ENCODE measurements around the gene KCNJ5. TPM values are rescaled to one million over a fixed set of nuclear protein-coding genes. Genes with fewer than 3 reads are reported as not detected.

Gene KCNJ5
- total RNA-seq, 1 donor = 0.36 TPM

DNA sequence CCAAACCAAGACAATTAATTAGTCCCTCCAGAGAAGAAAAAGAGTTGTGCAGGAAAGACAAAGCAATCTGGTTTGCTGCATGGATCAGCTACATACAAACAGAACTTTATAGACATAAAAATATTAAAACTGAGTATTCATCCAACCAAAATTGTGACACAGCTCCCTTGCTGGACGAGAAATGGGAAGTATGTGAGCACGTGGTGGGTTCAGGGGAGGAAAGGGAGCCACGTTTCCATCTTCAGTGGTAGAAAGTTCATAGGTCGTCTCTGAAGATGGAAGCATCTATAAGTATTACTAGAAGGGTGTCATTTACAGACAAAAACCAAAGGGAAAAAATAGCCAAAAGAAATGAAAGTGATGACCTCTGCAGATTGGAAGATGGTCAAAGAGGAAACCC is 7.1 kb upstream of the KCNJ5 start:
- Histone ChIP-seq H3K9me3 (ENCODE audit: low read depth, low read length) (no peaks in the 10 kb centered on the region), H4K20me1 (ENCODE audit: insufficient read depth, low read length) (no peaks in the 10 kb centered on the region), H2AFZ (ENCODE audit: low read length) (no peak overlapping the region), H3K4me3 (ENCODE audit: insufficient read depth, low read length) (no peak overlapping the region), H3K4me2 (ENCODE audit: insufficient read depth, low read length) (no peak overlapping the region), H3K27me3 (ENCODE audit: insufficient read depth, low read length) (peaks cover 36% of the 10 kb centered on the region), H3K79me2 (ENCODE audit: insufficient read depth, low read length) (no peaks in the 10 kb centered on the region), H3K27ac (ENCODE audit: low read depth, low read length) (no peak overlapping the region), H3K4me1 (ENCODE audit: insufficient read depth, low read length) (no peaks in the 10 kb centered on the region), H3K36me3 (ENCODE audit: insufficient read depth, low read length) (no peaks in the 10 kb centered on the region)
- DNase-seq (ENCODE audit: insufficient read length, low spot score, missing footprints) = no peak
- TF ChIP-seq, protein P1, sequence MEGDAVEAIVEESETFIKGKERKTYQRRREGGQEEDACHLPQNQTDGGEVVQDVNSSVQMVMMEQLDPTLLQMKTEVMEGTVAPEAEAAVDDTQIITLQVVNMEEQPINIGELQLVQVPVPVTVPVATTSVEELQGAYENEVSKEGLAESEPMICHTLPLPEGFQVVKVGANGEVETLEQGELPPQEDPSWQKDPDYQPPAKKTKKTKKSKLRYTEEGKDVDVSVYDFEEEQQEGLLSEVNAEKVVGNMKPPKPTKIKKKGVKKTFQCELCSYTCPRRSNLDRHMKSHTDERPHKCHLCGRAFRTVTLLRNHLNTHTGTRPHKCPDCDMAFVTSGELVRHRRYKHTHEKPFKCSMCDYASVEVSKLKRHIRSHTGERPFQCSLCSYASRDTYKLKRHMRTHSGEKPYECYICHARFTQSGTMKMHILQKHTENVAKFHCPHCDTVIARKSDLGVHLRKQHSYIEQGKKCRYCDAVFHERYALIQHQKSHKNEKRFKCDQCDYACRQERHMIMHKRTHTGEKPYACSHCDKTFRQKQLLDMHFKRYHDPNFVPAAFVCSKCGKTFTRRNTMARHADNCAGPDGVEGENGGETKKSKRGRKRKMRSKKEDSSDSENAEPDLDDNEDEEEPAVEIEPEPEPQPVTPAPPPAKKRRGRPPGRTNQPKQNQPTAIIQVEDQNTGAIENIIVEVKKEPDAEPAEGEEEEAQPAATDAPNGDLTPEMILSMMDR (IDR thresholded peaks at IDR 0.05; ENCODE audit: extremely low read depth, low read depth, low read length) = no peak

DNA sequence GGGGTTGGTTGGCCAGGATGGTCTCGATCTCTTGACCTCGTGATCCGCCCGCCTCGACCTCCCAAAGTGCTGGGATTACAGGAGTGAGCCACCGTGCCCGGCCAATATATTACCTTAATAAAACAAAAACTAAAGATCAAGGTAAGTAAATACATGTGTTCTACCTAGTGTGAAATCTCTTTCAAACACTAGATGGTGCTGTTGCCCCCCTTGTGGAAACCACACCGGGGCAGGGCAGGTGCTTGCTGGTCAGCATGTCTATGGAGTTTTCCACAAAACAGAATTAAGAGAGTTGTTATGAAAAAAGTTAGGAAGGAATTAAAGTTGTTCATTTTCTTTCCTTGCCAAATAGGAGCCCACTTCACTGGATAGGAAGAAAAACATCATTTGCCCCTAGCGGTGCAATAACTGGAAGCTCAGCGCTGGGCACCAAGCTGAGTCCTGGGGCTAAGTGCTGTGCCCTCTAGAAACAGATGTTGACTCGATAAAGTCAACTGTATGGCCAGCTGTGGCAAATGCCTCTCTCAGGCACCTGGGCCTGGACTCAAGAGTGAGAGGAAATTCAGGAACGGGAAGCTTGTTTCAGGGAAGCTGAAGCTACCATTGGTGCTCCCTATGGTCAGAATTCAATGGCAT is 6.3 kb upstream of the KCNJ5 start:
- Histone ChIP-seq H3K4me1 (ENCODE audit: insufficient read depth, low read length) (no peaks in the 10 kb centered on the region), H3K79me2 (ENCODE audit: insufficient read depth, low read length) (no peaks in the 10 kb centered on the region), H3K27me3 (ENCODE audit: insufficient read depth, low read length) (peaks cover 44% of the 10 kb centered on the region), H3K4me2 (ENCODE audit: insufficient read depth, low read length) (no peak overlapping the region), H4K20me1 (ENCODE audit: insufficient read depth, low read length) (no peaks in the 10 kb centered on the region), H3K36me3 (ENCODE audit: insufficient read depth, low read length) (no peaks in the 10 kb centered on the region), H3K27ac (ENCODE audit: low read depth, low read length) (no peak overlapping the region), H2AFZ (ENCODE audit: low read length) (no peak overlapping the region), H3K9me3 (ENCODE audit: low read depth, low read length) (no peaks in the 10 kb centered on the region), H3K4me3 (ENCODE audit: insufficient read depth, low read length) (no peak overlapping the region)
- peak; percentile 79 for DNase-seq (ENCODE audit: insufficient read length, low spot score, missing footprints)
- TF ChIP-seq, protein P1 (IDR thresholded peaks at IDR 0.05; ENCODE audit: extremely low read depth, low read depth, low read length) = peak; percentile 77

GRCh38 chr11:128886406-128887124 is 4.6 kb upstream of the KCNJ5 start:
- peak; percentile 67 for DNase-seq (ENCODE audit: insufficient read length, low spot score, missing footprints)
- TF ChIP-seq, protein P1 (IDR thresholded peaks at IDR 0.05; ENCODE audit: extremely low read depth, low read depth, low read length) = peak; percentile 22
- Histone ChIP-seq H4K20me1 (ENCODE audit: insufficient read depth, low read length) (no peaks in the 10 kb centered on the region), H3K4me3 (ENCODE audit: insufficient read depth, low read length) (no peak overlapping the region), H2AFZ (ENCODE audit: low read length) (no peak overlapping the region), H3K4me2 (ENCODE audit: insufficient read depth, low read length) (no peak overlapping the region), H3K9me3 (ENCODE audit: low read depth, low read length) (no peaks in the 10 kb centered on the region), H3K36me3 (ENCODE audit: insufficient read depth, low read length) (no peaks in the 10 kb centered on the region), H3K4me1 (ENCODE audit: insufficient read depth, low read length) (peaks cover 7% of the 10 kb centered on the region), H3K27ac (ENCODE audit: low read depth, low read length) (no peak overlapping the region), H3K27me3 (ENCODE audit: insufficient read depth, low read length) (peaks cover 54% of the 10 kb centered on the region), H3K79me2 (ENCODE audit: insufficient read depth, low read length) (no peaks in the 10 kb centered on the region)
